Right cardiac atrium (tissue), 5 donors: ENCODE results near the gene CYTH1. TPM values are rescaled to one million over a fixed set of nuclear protein-coding genes. Genes with fewer than 3 reads are reported as not detected.

ENCODE experiments used
- ATAC-seq, 2 donors: fragments of 200-7000 bp; cut with Tn5 transposase; one replicate each; pipeline versions ENCODE4 v1.8.0 to v1.9.1; 2020; ENCODE audit warnings: moderate library complexity in 2 of 2, mild to moderate bottlenecking in 1 of 2
- DNase-seq, 3 donors: peaks; one replicate each; pipeline ENCODE4 v3.0.0-alpha.2; 2020
- H3K27ac ChIP-seq: one replicate; pipeline ENCODE4 v1.5.1; 2013; ENCODE audit warnings: mild to moderate bottlenecking, low read length, control low read depth, moderate library complexity
- H3K27me3 ChIP-seq: one replicate; pipeline ENCODE4 v1.6.1; 2013; ENCODE audit not compliant: control insufficient read depth, insufficient read depth
- H3K4me1 ChIP-seq: one replicate; pipeline ENCODE4 v1.6.1; 2013; ENCODE audit warnings: low read length; ENCODE audit not compliant: control insufficient read depth, insufficient read depth
- H3K4me3 ChIP-seq: one replicate; pipeline ENCODE4 v1.5.1; 2013; ENCODE audit warnings: low read length, control low read depth
- H3K9me3 ChIP-seq: one replicate; pipeline ENCODE4 v1.6.1; 2013; ENCODE audit warnings: low read length; ENCODE audit not compliant: control insufficient read depth
- WGBS: extraction: QIAGEN DNeasy Blood & Tissue Kit; methylation state at CpG from one replicate; pipeline ENCODE4 v1.1.7; 2013; 5-methylcytosine and 5-hydroxymethylcytosine counted together
- intact Hi-C, 4 donors: fragments of 100-400 bp; cut with DNase I; formaldehyde crosslinking; loops; one replicate each; pipeline versions ENCODE4 v1.11.0 to v1.14.0; 2022 to 2023
- polyA plus RNA-seq: library from polyadenylated mRNA; stranded (reverse); fragments of 200-250 nt; gene quantifications from one replicate; pipeline ENCODE4 v1.2.3, GENCODE V29; 2013
- total RNA-seq, 4 donors: library from RNA; stranded (reverse); fragmentation: NEBNext Ultra II Directional; extraction: Animal tissue kit (Norgen Biotek cat#: 25700); gene quantifications; one replicate each; pipeline ENCODE4 v1.2.1, GENCODE V29; 2021
- donor health status: healthy with polysubstance abuse.
- donor health status: DM: no; HTN: yes; CAD: no.
- donor health status: DM: no; HTN: no; CAD: no.
- donor health status: DM: no; HTN: yes; CAD: no; lungs with severe emphysema.
- donor health status: DM: yes; HTN: yes; CAD: no.

CYTH1 gene
- total and polyA plus RNA-seq, 5 donors: 22.5 to 39.1 (median 36.0) TPM

DNA sequence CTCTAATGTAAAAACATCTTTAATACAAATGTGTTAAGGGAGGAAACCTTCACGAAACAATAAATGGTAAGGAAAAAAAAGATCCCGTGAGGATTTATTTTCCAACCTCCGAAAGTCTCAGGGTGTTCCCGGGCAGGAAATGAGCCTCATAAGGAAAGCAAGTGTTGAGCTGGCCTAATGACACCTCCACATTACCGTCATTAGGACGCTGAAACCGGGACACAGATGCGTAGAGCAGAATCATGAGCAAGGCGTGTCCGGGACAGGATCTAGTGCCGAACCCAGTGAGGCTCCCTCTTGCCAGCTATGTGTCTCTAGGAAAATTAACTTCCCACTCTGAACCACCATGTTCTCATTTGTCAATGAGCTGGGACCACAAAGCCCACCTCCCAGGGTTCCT is 22.7 kb upstream of the CYTH1 start:
- Histone ChIP-seq H3K9me3 (no peaks in the 10 kb centered on the region), H3K27ac (no peak overlapping the region), H3K4me3 (no peak overlapping the region), H3K4me1 (no peaks in the 10 kb centered on the region), H3K27me3 (no peaks in the 10 kb centered on the region)
- ATAC-seq (peak; percentile 38 to 84), DNase-seq (no peak)
- WGBS: 63% methylated on average over 11 of the region's 11 CpGs
- intact Hi-C loops: no loop called here

DNA sequence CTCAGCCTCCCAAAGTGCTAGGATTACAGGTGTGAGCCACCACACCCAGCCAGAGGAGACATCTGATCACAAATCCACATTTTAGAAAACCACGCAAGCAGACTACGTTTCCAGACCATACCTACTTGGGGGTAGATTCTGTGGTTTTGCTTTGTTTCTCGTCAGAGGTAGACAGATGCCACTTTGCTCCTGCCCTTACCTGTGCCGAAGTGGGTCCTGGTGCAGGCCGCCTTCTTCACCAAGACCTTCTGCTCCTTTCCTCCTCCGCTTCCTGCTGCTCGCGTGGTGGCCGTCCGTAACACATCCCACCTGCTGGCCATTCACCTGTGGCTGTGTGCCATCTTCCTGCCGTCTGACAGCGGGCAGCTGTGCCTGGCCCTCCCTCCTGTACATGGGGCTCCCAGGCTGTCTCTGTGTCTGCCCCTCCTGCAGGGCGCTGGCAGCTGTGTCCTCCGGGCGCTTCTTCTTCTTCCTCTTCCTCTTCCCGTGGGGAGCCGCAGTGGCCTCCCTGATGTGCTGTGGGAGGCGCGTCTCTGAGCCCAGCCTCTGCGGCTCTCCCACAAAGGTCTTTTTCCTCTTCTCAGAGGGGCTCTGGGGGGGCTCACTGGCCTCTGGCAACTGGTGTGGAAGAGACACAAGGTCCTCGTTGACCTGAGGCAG is 21.2 kb upstream of the CYTH1 start:
- ATAC-seq (peak in 1 of 2 donors; percentile 22), DNase-seq (no peak)
- H3K4me3 ChIP-seq: no peak overlapping the region
- intact Hi-C loops: no loop called here
- H3K27me3 ChIP-seq: no peaks in the 10 kb centered on the region
- WGBS: 74% methylated on average over 21 of the region's 21 CpGs
- H3K27ac ChIP-seq: no peak overlapping the region
- H3K4me1 ChIP-seq: no peaks in the 10 kb centered on the region
- H3K9me3 ChIP-seq: no peaks in the 10 kb centered on the region

DNA sequence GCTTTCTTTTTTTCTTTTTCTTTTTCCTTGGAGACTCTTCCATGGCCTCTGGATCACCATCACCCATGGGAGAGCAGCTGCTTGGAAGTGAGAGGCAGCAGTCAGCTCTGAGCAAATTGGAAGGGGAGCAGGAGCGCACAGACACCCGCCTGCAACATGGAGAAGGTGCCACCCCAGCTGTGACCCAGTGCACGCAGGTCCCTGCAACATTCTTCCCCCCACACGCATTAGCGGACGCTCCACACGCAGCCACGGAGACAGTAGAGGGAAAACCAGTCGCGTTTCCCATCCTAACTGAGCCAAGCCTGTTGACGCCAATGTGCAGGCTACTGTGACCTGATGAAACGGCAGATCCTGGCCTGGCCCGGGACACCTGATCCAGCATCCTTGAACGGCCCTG is 20.4 kb upstream of the CYTH1 start:
- Histone ChIP-seq H3K4me1 (no peaks in the 10 kb centered on the region), H3K27ac (no peak overlapping the region), H3K4me3 (no peak overlapping the region), H3K9me3 (no peaks in the 10 kb centered on the region), H3K27me3 (no peaks in the 10 kb centered on the region)
- no peak for ATAC-seq
- 95% methylated on average over 14 of the region's 14 CpGs for WGBS
- intact Hi-C loops: no loop called here
- DNase-seq: no peak

DNA sequence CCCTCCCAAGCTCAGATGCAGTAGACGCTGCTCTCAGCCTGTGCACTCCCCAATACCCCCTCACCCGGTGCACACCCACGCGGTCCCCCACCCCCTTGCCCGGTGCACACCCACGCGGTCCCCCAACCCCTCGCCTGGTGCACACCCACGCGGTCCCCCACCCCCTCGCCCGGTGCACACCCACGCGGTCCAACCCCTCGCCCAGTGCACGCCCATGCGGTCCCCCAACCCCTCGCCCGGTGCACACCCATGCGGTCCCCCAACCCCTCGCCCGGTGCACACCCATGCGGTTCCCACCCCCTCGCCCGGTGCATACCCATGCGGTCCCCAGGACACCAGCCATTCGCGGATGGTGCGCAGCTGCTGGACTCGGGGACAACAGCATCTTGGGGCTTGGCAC is 19.9 kb upstream of the CYTH1 start:
- DNase-seq (no peak), ATAC-seq (no peak)
- Histone ChIP-seq H3K4me1 (no peaks in the 10 kb centered on the region), H3K27ac (no peak overlapping the region), H3K9me3 (no peaks in the 10 kb centered on the region), H3K27me3 (no peaks in the 10 kb centered on the region), H3K4me3 (no peak overlapping the region)
- 97% methylated on average over 30 of the region's 30 CpGs for WGBS
- intact Hi-C loops: no loop called here

DNA sequence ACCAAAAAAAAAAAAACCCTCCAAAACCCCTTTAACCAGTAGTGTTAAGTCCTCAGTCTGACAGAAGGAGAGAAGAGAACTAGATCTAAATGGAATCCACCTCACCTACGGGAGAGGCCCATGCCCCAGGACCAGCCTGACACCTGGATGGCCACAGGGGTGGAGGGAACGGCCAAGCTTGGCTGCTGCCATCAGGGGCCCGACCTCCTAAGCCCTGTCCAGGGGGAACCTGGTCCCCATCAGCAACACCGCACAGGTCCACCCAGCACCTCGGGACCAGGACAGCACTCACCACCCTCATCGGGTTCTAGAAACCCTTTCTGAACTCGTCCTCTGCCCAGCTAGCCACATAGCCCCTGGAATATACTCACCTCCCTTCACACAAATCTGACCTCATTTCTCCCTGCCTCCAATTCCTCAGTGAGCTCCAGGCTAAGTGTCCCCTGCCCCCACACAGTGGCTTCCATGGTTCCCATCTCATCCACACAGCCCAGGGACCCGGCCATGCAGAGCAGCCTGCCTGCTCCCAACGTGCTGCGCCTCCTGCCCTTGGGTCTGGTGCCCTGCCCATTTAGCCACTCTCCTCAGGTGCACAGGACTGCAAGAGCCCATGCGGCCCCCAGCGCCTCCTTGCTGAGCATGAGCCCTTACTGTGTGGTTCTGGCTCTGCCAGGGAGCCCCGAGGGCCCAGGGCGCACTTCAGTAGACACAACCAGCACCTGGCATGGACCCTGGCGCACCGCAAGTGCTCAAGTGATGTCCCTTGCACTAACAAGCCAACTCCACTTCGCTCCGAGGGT is 18.3 kb upstream of the CYTH1 start:
- peaks cover 2% of the 10 kb centered on the region for H3K4me1 ChIP-seq
- WGBS: 94% methylated on average over 18 of the region's 18 CpGs
- H3K4me3 ChIP-seq: no peak overlapping the region
- no peaks in the 10 kb centered on the region for H3K9me3 ChIP-seq
- DNase-seq (no peak), ATAC-seq (no peak)
- H3K27ac ChIP-seq: no peak overlapping the region
- H3K27me3 ChIP-seq: no peaks in the 10 kb centered on the region
- intact Hi-C loops: no loop called here

DNA sequence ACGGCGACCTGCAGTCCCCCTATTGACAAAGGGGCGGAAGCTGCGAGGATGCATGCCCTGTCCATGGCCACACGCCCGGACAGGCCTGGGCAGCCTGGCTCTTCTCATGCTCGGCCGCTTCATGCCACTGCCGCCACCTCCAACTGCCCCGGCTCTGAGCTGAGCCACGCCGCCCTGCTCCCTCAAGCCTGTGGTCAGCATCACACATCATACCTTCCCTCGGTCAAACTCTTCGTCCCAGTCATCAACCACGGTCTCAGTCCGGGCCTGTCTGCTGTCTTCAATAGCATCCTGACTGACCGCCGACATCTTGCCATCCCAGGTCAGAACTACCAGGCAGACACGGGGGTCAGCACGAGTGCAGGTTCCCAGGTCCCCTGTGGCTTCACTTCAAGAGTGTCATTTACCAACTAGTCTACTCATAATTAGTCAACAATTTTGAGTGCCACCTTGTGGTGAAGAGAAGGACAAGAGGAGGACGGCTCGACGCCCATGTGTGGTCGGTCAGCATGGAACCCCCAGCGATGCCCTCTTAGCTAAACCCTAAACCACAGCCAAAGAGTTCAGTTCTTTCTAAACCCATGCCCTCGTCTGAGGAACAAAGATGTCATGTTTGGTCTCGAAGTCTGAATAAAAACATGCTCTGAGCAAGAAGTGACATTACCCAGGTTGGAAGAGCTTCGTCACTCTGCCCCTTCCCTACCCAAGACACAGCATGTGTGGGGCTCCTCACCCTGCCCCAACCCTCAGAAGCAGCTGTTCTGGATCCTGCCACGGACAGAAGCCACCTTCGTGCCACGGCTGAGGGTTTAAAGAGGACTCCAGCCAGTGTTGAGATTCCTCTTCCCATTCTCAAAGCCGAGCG is 16.9 kb upstream of the CYTH1 start:
- H3K4me1 ChIP-seq: peaks cover 2% of the 10 kb centered on the region
- WGBS: 78% methylated on average over 33 of the region's 33 CpGs
- no peaks in the 10 kb centered on the region for H3K9me3 ChIP-seq
- no peak overlapping the region for H3K27ac ChIP-seq
- H3K4me3 ChIP-seq: no peak overlapping the region
- ATAC-seq: peak; percentile 20 to 40
- intact Hi-C loops: loop anchor here in 3 of 4 donors (5.0 kb wide), 2 partner anchors 302 to 307 kb away; no protein-coding TSS in a partner anchor
- no peaks in the 10 kb centered on the region for H3K27me3 ChIP-seq
- peak in 1 of 3 donors; percentile 66 for DNase-seq

DNA sequence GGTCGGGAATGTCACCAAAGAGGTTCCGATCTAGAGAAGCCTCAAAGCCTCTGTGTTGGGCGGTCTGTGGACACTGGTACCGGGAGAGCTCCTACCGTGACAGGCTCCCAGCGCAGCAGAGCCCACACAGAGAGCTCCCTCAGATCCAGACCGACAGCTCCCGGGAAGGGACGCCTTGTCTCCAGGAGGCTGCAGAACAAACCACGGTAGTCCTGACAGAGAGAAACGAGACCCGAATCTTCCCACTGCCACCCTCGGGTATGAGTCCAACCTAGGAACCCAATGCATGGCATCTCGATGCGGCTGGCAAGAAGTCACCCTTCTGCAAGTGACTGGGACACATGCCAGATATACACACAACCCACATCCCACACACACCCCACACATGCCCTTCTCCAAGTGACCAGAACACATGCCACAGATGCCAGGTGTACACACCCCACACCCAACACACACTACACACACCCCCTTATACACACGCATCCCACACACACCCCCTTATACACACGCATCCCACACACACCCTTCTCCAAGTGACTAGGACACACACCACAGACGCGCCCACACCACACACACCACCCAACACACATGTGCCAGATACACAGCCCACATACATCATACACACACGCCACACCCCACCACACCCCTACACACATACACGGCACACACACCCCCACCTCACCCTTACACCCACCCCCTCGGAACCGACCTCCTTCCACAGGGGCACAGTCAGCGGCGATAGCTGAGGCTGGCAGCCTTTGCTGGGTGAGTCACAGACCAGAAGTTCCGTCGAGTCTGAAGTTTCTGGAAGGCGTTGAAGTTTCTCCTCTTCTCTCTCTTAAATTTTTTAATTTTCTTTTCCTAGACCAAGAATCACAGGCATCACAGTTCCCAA is 15.9 kb upstream of the CYTH1 start:
- DNase-seq (no peak), ATAC-seq (no peak)
- Histone ChIP-seq H3K4me3 (no peak overlapping the region), H3K4me1 (peaks cover 2% of the 10 kb centered on the region), H3K9me3 (no peaks in the 10 kb centered on the region), H3K27me3 (no peaks in the 10 kb centered on the region), H3K27ac (no peak overlapping the region)
- WGBS: 88% methylated on average over 28 of the region's 28 CpGs
- intact Hi-C loops: loop anchor here in 3 of 4 donors (5.0 kb wide), 2 partner anchors 301 to 306 kb away; no protein-coding TSS in a partner anchor

DNA sequence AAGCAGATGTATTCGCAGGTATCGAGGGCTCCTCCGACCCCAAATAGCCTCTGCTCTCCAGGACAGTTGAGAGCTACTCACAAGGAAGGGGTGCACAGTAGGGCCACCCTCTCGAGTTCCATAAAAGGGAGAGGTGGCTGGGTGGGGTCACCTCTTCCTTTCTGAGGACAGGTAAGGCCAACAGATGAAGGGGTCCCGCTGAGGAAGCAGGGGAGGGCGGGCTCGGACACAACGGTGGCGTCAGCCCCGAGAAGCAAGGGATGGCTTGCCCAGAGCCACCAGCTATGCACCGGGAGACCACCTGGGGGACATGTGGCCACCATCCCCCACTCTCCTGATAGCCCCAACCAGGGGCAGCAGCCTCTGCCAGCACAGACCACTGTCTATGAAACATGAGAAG is 15.1 kb upstream of the CYTH1 start:
- peaks cover 2% of the 10 kb centered on the region for H3K4me1 ChIP-seq
- intact Hi-C loops: loop anchor here in 3 of 4 donors (5.0 kb wide), 2 partner anchors 300 to 305 kb away; no protein-coding TSS in a partner anchor

DNA sequence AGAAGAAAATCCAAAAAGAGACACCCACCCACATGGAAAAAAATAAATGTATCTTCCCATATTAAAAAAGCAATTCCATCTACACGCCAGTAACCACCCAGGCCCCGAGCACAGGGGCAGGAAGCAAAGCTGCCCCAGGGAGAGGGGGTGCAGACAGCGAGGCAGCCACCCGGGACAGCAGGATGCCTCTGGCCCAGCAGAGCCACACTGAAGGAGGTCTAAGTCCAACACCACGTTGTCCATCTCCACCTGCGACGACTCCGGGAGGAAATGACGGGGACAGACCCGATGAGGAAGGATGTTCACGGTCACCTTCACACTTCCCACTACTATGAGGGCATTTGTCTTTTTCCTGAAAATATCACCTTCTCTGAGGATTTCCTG is 14.4 kb upstream of the CYTH1 start:
- H3K27me3 ChIP-seq: no peaks in the 10 kb centered on the region
- peaks cover 5% of the 10 kb centered on the region for H3K4me1 ChIP-seq
- H3K9me3 ChIP-seq: no peaks in the 10 kb centered on the region
- intact Hi-C loops: loop anchor here in 3 of 4 donors (5.0 kb wide), 2 partner anchors 299 to 304 kb away; no protein-coding TSS in a partner anchor
- WGBS: 78% methylated on average over 11 of the region's 11 CpGs
- H3K27ac ChIP-seq: no peak overlapping the region
- ATAC-seq (no peak), DNase-seq (no peak)
- H3K4me3 ChIP-seq: no peak overlapping the region

More for the DNA sequence above, 15.1 kb upstream of the CYTH1 start:
- 88% methylated on average over 11 of the region's 11 CpGs for WGBS
- ATAC-seq (no peak), DNase-seq (no peak)
- Histone ChIP-seq H3K27me3 (no peaks in the 10 kb centered on the region), H3K4me3 (no peak overlapping the region), H3K27ac (no peak overlapping the region), H3K9me3 (no peaks in the 10 kb centered on the region)
